GM23248 (cell line): ENCODE data around the gene LPP. TPM values are rescaled to one million over a fixed set of nuclear protein-coding genes. Genes with fewer than 3 reads are reported as not detected.

Experiments used
- DNase-seq: peaks from one replicate; pipeline ENCODE4 v3.0.0-alpha.2; 2015
- H2AFZ ChIP-seq: fragments of 200-600 bp; sonication (generic); 2 replicates; pipeline ENCODE4 v1.6.1; 2016; ENCODE audit warnings: antibody characterized with exemption
- H3F3A ChIP-seq: fragments of 200-600 bp; sonication (generic); 2 replicates; pipeline ENCODE4 v1.6.1; 2016; ENCODE audit warnings: mild to moderate bottlenecking, antibody characterized with exemption, mixed run types; ENCODE audit not compliant: insufficient read depth
- H3K27ac ChIP-seq: fragments of 200-600 bp; sonication (generic); 2 replicates; pipeline ENCODE4 v1.5.1; 2016; ENCODE audit warnings: mild to moderate bottlenecking
- H3K27me3 ChIP-seq: fragments of 200-600 bp; sonication (generic); replicated peaks from 2 replicates; pipeline ENCODE4 v1.6.1; 2016; ENCODE audit warnings: mild to moderate bottlenecking; ENCODE audit not compliant: insufficient read depth
- H3K36me3 ChIP-seq: fragments of 200-600 bp; sonication (generic); 2 replicates; pipeline ENCODE4 v1.6.1; 2016; ENCODE audit warnings: low read depth, mild to moderate bottlenecking
- H3K4me1 ChIP-seq: fragments of 200-600 bp; sonication (generic); 2 replicates; pipeline ENCODE4 v1.6.1; 2016; ENCODE audit warnings: mild to moderate bottlenecking; ENCODE audit not compliant: insufficient read depth
- H3K4me2 ChIP-seq: fragments of 200-600 bp; sonication (generic); one replicate; pipeline ENCODE4 v1.6.1; 2016; ENCODE audit warnings: mild to moderate bottlenecking; ENCODE audit not compliant: unreplicated experiment
- H3K4me3 ChIP-seq: fragments of 200-600 bp; sonication (generic); 2 replicates; pipeline ENCODE4 v1.5.1; 2016; ENCODE audit warnings: mild to moderate bottlenecking
- H3K79me2 ChIP-seq: fragments of 200-600 bp; sonication (generic); 2 replicates; pipeline ENCODE4 v1.6.1; 2016; ENCODE audit warnings: mild to moderate bottlenecking; ENCODE audit not compliant: insufficient read depth
- H3K9ac ChIP-seq: fragments of 200-600 bp; sonication (generic); 2 replicates; pipeline ENCODE4 v1.6.1; 2016; ENCODE audit warnings: mild to moderate bottlenecking
- H3K9me2 ChIP-seq: fragments of 200-600 bp; sonication (generic); 2 replicates; pipeline ENCODE4 v1.6.1; 2016; ENCODE audit warnings: mixed run types, mild to moderate bottlenecking, moderate library complexity; ENCODE audit not compliant: insufficient read depth
- H3K9me3 ChIP-seq: fragments of 200-600 bp; sonication (generic); one replicate; pipeline ENCODE4 v1.6.1; 2017; ENCODE audit warnings: low read depth
- H4K20me1 ChIP-seq: fragments of 200-600 bp; sonication (generic); 2 replicates; pipeline ENCODE4 v1.6.0; 2016; ENCODE audit not compliant: insufficient read depth
- EZH2 ChIP-seq: fragments of 200-600 bp; sonication (generic); IDR thresholded peaks from 2 replicates; pipeline ENCODE4 v1.6.1; 2018; ENCODE audit warnings: antibody characterized with exemption, mild to moderate bottlenecking; ENCODE audit not compliant: insufficient read depth, poor library complexity, severe bottlenecking
- EZH2phosphoT487 ChIP-seq: fragments of 200-600 bp; sonication (generic); IDR thresholded peaks from 2 replicates; pipeline ENCODE4 v1.6.1; 2018; ENCODE audit warnings: antibody characterized with exemption, moderate library complexity, mild to moderate bottlenecking, low read depth; ENCODE audit not compliant: insufficient read depth
- WGBS, 2 experiments: methylation state at CpG; one replicate each; pipeline ENCODE4 v1.1.6; 2015 to 2017; ENCODE audit warnings: low lambda C conversion rate in 2 of 2, low coverage in 1 of 2; ENCODE audit errors: missing lambda C conversion rate in 2 of 2; 5-methylcytosine and 5-hydroxymethylcytosine counted together
- in situ Hi-C: fragments of 300-500 bp; cut with MboI; formaldehyde crosslinking; loops from 2 replicates; pipeline ENCODE4 v1.15.0; 2020
- polyA plus RNA-seq: library from polyadenylated mRNA; unstranded; fragments of >200 nt; fragmentation: Nextera tagmentation; extraction: Ambion mirVana; gene quantifications from 2 replicates; pipeline ENCODE4 v1.2.1, GENCODE V29; 2016
- total RNA-seq: library from RNA; depleted of rRNA; stranded (reverse); fragments of >200 nt; shearing (Covaris generic); gene quantifications from 2 replicates; pipeline ENCODE4 v1.2.3, GENCODE V29; 2014

LPP gene
- total and polyA plus RNA-seq, 2 experiments from 2014 or later: 42.8 to 61.7 TPM

DNA sequence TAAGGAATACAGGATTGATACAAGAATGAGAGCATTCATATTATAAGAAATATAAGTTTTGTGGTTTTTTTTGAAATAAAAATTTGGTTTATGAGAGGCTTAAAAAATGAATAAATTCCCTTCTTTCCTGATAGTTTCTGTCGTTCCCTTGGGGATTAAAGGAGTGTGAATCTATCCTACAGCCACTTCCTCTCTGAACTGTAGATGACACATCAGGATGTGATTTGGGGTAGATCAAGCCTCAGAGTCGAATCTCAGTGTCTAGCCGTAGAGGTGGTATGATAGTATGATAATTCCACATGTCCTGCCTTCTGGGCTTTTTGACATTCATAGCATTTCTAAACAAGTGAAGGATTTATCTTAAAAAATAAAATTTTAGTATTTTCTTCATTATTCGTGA, 343.1 kb downstream of the LPP start:
- in situ Hi-C loops: loop anchor here (25.0 kb wide), 1 partner anchor 760 kb away; the partner anchor contains the start of gene BCL6
- H4K20me1 ChIP-seq: no peaks in the 10 kb centered on the region
- no peaks in the 10 kb centered on the region for H3K9me3 ChIP-seq
- H3K27ac ChIP-seq: no peak overlapping the region
- H3K9me2 ChIP-seq: no peaks in the 10 kb centered on the region
- DNase-seq: peak; percentile 72
- H3K4me3 ChIP-seq: no peak overlapping the region
- H3K4me2 ChIP-seq: no peak overlapping the region
- peaks cover 40% of the 10 kb centered on the region for H3K79me2 ChIP-seq
- no peak overlapping the region for H2AFZ ChIP-seq
- 39 to 44% methylated on average over 4 of the region's 4 CpGs for WGBS, 2 experiments
- no peak overlapping the region for H3K9ac ChIP-seq
- no peaks in the 10 kb centered on the region for H3K27me3 ChIP-seq
- H3K36me3 ChIP-seq: no peaks in the 10 kb centered on the region
- H3K4me1 ChIP-seq: peaks cover 7% of the 10 kb centered on the region; the same call in 1 of the 2 replicates
- peaks cover 12% of the 10 kb centered on the region; the same call in 1 of the 2 replicates for H3F3A ChIP-seq
- TF ChIP-seq EZH2 (no peak), EZH2phosphoT487 (no peak)

DNA sequence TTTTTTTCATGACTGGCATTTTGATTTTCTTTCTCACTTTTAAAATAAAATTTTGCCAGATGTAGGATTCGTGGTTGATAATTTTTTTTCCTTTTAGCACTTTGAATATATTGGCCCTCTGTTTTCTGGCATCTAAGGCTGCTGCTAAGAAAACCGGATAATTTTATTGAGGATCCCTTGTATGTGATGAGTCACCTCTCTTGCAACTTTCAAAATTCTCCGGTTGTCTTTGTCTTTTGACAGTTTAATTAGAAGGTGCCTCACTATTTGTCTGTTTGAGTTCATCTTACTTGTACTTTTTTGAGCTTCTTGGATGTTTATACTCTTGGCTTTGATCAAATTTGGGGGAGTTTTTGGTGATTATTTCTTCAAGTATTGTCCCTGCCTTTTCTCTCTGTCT, 349.7 kb downstream of the LPP start:
- H3F3A ChIP-seq: peaks cover 15% of the 10 kb centered on the region
- in situ Hi-C loops: no loop called here
- H3K4me1 ChIP-seq: peaks cover 13% of the 10 kb centered on the region
- TF ChIP-seq EZH2 (no peak), EZH2phosphoT487 (no peak)
- H3K9me3 ChIP-seq: no peaks in the 10 kb centered on the region
- no peaks in the 10 kb centered on the region for H4K20me1 ChIP-seq
- H2AFZ ChIP-seq: no peak overlapping the region
- peaks cover 9% of the 10 kb centered on the region; the same call in 1 of the 2 replicates for H3K36me3 ChIP-seq
- H3K27ac ChIP-seq: no peak overlapping the region
- H3K27me3 ChIP-seq: no peaks in the 10 kb centered on the region
- DNase-seq: no peak
- H3K4me2 ChIP-seq: no peak overlapping the region
- 55 to 57% methylated on average over 3 of the region's 3 CpGs for WGBS, 2 experiments
- H3K79me2 ChIP-seq: peaks cover 62% of the 10 kb centered on the region
- H3K9me2 ChIP-seq: no peaks in the 10 kb centered on the region
- H3K9ac ChIP-seq: no peak overlapping the region
- H3K4me3 ChIP-seq: no peak overlapping the region

DNA sequence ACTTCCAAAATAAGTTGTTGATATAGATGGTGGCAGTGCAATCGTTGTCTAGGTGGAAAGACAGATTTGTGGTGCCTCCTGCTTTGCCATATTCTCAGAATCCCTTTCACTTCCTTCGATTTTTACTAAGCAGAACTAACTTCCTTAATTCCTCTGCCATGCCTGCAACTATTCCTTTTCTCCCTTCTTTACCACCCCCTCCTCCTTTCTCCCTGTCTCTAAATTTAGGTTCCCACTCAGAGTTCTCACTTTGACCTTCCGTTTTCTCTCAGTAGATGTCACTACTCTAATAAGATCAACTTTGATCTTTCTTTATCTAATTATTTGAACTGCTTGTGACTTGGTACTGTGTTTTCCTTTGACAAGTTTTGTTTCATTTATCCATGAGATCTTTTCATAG, 351.2 kb downstream of the LPP start:
- no peaks in the 10 kb centered on the region for H4K20me1 ChIP-seq
- no peak overlapping the region for H3K4me2 ChIP-seq
- no peak for DNase-seq
- no peak overlapping the region for H3K9ac ChIP-seq
- no peaks in the 10 kb centered on the region for H3K9me3 ChIP-seq
- no peak for TF ChIP-seq EZH2phosphoT487
- TF ChIP-seq EZH2: no peak
- peaks cover 19% of the 10 kb centered on the region for H3K4me1 ChIP-seq
- in situ Hi-C loops: no loop called here
- no peaks in the 10 kb centered on the region for H3K9me2 ChIP-seq
- no peak overlapping the region for H3K27ac ChIP-seq
- H3K4me3 ChIP-seq: no peak overlapping the region
- 61 to 93% methylated on average over 2 to 3 of the region's 3 CpGs for WGBS, 2 experiments
- H3F3A ChIP-seq: peaks cover 15% of the 10 kb centered on the region
- peaks cover 61% of the 10 kb centered on the region for H3K79me2 ChIP-seq
- H3K36me3 ChIP-seq: peaks cover 9% of the 10 kb centered on the region; the same call in 1 of the 2 replicates
- H2AFZ ChIP-seq: no peak overlapping the region
- no peaks in the 10 kb centered on the region for H3K27me3 ChIP-seq

DNA sequence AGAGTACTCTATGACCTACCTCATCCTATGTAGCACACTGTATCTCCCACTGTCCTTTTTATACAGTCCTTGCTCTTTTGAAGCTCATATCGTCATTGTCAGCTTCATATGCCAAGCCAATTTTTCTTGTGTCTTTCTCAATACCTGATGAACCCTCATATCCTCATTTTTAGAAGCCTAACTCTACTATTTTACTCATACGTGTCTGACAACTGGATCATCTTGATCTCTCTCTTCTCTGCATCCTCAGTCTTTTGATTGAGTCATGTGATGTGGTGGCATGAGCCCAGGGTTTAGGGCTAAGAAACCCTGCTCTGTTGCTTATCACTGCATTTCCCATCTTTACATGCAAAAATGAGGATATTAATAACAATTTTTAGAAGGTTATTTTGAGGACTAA, 352.0 kb downstream of the LPP start:
- no peak overlapping the region for H3K9ac ChIP-seq
- no peak overlapping the region for H2AFZ ChIP-seq
- no peaks in the 10 kb centered on the region for H4K20me1 ChIP-seq
- peaks cover 20% of the 10 kb centered on the region for H3F3A ChIP-seq
- H3K9me2 ChIP-seq: no peaks in the 10 kb centered on the region
- WGBS, 2 experiments: 96 to 100% methylated on average over 2 of the region's 2 CpGs
- peaks cover 53% of the 10 kb centered on the region for H3K79me2 ChIP-seq
- no peak for DNase-seq
- no peak overlapping the region for H3K4me3 ChIP-seq
- no peak overlapping the region for H3K4me2 ChIP-seq
- H3K27me3 ChIP-seq: no peaks in the 10 kb centered on the region
- no peaks in the 10 kb centered on the region for H3K9me3 ChIP-seq
- peaks cover 25% of the 10 kb centered on the region for H3K4me1 ChIP-seq
- peaks cover 9% of the 10 kb centered on the region; the same call in 1 of the 2 replicates for H3K36me3 ChIP-seq
- no peak for TF ChIP-seq EZH2
- TF ChIP-seq EZH2phosphoT487: no peak
- no peak overlapping the region for H3K27ac ChIP-seq
- in situ Hi-C loops: no loop called here

DNA sequence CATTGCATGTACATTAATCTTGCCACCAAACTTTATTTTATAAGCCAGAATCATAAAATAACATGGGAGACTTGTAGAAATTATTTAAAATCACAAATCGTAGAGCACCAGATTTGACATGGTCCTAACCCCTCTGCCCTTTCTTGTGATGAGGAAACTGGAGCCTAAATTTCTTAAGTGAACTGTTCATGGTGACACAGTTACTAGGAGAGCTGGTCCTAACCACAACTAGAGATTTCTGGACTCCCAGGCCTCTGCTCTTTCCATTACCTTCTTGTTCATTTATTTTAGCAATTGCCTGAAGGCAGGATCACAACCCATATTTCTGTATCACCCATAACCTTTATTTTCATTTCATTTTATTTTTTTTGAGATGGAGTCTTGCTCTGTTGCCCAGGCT, 352.5 kb downstream of the LPP start:
- H3K36me3 ChIP-seq: peaks cover 9% of the 10 kb centered on the region; the same call in 1 of the 2 replicates
- H3K9ac ChIP-seq: no peak overlapping the region
- peaks cover 20% of the 10 kb centered on the region for H3F3A ChIP-seq
- WGBS, 2 experiments: 77 to 82% methylated on average over 1 of the region's 1 CpG
- no peaks in the 10 kb centered on the region for H4K20me1 ChIP-seq
- no peak for DNase-seq
- no peak overlapping the region for H2AFZ ChIP-seq
- peaks cover 25% of the 10 kb centered on the region for H3K4me1 ChIP-seq
- H3K27me3 ChIP-seq: no peaks in the 10 kb centered on the region
- in situ Hi-C loops: no loop called here
- H3K9me3 ChIP-seq: no peaks in the 10 kb centered on the region
- H3K79me2 ChIP-seq: peaks cover 48% of the 10 kb centered on the region
- H3K9me2 ChIP-seq: no peaks in the 10 kb centered on the region
- no peak overlapping the region for H3K4me3 ChIP-seq
- TF ChIP-seq EZH2phosphoT487 (no peak), EZH2 (no peak)
- no peak overlapping the region for H3K4me2 ChIP-seq
- no peak overlapping the region for H3K27ac ChIP-seq
